Fibroblast of lung (primary cell): ENCODE data around the gene NXPH3.

Experiments
- CTCF ChIP-seq, 2 donors: IDR thresholded peaks in 1 of 2; conservative IDR thresholded peaks in 1 of 2; 1 replicate in 1 of 2; 2 replicates in 1 of 2; pipeline ENCODE4 v1.5.1; 2011 to 2012; ENCODE audit warnings: low read length in 2 of 2, control low read depth in 1 of 2, inconsistent platforms in 1 of 2, low read depth in 1 of 2, mild to moderate bottlenecking in 1 of 2
- EZH2 ChIP-seq: IDR thresholded peaks from 2 replicates; pipeline ENCODE4 v1.5.1; 2012; ENCODE audit warnings: low read length, control low read depth, mild to moderate bottlenecking; ENCODE audit errors: missing control alignments

- TF ChIP-seq CTCF (conservative IDR thresholded peaks at IDR 0.05 in 1 of 2, IDR thresholded peaks at IDR 0.05 in 1 of 2; ENCODE audit: low read depth in 1 of 2, low read length in 2 of 2) (no peak), EZH2 (no peak)
These were observed 37.1 kb downstream of the NXPH3 start for GRCh38 chr17:49612726-49613125.
